Activated T-cell treated with anti-CD3 and anti-CD28 coated beads, Interleukin-2, amount 50 U/mL, for 1 hour (primary cell): Measurements from ENCODE around the gene HLA-F.

ENCODE experiments used
- DNase-seq: peaks from one replicate; pipeline ENCODE4 v3.0.0-alpha.2; 2020

Gene HLA-F

GRCh38 chr6:29744621-29745020 is 21.4 kb downstream of the HLA-F start:
- no peak for DNase-seq

GRCh38 chr6:29745386-29745785 is 22.2 kb downstream of the HLA-F start:
- DNase-seq: no peak

GRCh38 chr6:29745855-29746449 is 22.7 kb downstream of the HLA-F start:
- no peak for DNase-seq

GRCh38 chr6:29746846-29747687 is 23.8 kb downstream of the HLA-F start:
- no peak for DNase-seq

GRCh38 chr6:29747688-29748250 is 24.5 kb downstream of the HLA-F start:
- no peak for DNase-seq

- peak; percentile 85 for DNase-seq
Observed at GRCh38 chr6:29748391-29749307, 25.4 kb downstream of the HLA-F start.

GRCh38 chr6:29749308-29749662 is 26.1 kb downstream of the HLA-F start:
- no peak for DNase-seq

GRCh38 chr6:29749668-29750067 is 26.4 kb downstream of the HLA-F start:
- DNase-seq: no peak

GRCh38 chr6:29750709-29751108 is 27.5 kb downstream of the HLA-F start:
- no peak for DNase-seq

- DNase-seq: no peak
Observed at GRCh38 chr6:29751480-29751879, 28.2 kb downstream of the HLA-F start.

GRCh38 chr6:29752451-29753308 is 29.4 kb downstream of the HLA-F start:
- DNase-seq: peak; percentile 87

- no peak for DNase-seq
Observed at GRCh38 chr6:29753309-29753644, 30.0 kb downstream of the HLA-F start.

GRCh38 chr6:29755295-29755871 is 32.1 kb downstream of the HLA-F start:
- no peak for DNase-seq

- DNase-seq: no peak
Observed at GRCh38 chr6:29757282-29757681, 34.0 kb downstream of the HLA-F start.

GRCh38 chr6:29757701-29758293 is 34.6 kb downstream of the HLA-F start:
- no peak for DNase-seq

GRCh38 chr6:29758761-29759160 is 35.5 kb downstream of the HLA-F start:
- no peak for DNase-seq

GRCh38 chr6:29759457-29759856 is 36.2 kb downstream of the HLA-F start:
- DNase-seq: no peak

GRCh38 chr6:29760328-29760727 is 37.1 kb downstream of the HLA-F start:
- DNase-seq: no peak

GRCh38 chr6:29762051-29762450 is 38.8 kb downstream of the HLA-F start:
- no peak for DNase-seq

- no peak for DNase-seq
Observed at GRCh38 chr6:29762781-29763214, 39.6 kb downstream of the HLA-F start.

- no peak for DNase-seq
Observed at GRCh38 chr6:29763491-29764289, 40.5 kb downstream of the HLA-F start.
